ENCODE data around the gene RRAGC.
A peak's percentile ranks its signal among the peaks of the same experiment; 100 is the strongest.

The RRAGC gene

GRCh38 chr1:38859561-38860453, at the start of gene RRAGC:
Gene RRAGC (minus strand): TSS chr1:38859772. CDS start chr1:38859646, 126 bp downstream.
- DNase-seq, result peak; percentile 89 to 91

- DNase-seq, result no peak
Observed at GRCh38 chr1:38908821-38909220, 49.2 kb upstream of the RRAGC start.

GRCh38 chr1:38905985-38906384, 46.4 kb upstream of the RRAGC start:
- DNase-seq, result no peak

DNA sequence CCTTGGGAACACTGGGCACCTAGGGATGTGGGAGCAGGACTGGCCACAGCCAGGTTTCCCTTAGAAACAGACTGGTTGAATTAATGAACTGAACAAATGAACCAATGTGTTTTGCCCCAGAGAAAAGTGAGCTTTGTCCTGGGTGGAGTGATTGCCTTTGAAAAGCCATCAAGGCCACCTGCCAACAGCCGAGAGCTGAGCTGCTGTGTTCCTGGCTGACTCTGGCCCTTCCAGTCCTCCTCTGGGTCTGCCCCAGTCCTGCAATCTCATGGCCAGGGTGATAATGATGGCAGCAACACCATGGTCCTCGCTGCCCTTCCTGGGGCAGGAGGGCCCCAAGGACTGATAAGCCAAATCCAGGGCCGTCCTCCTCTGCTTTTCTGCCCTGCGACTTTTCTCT, 40.0 kb upstream of the RRAGC start:
- DNase-seq, result no peak

DNA sequence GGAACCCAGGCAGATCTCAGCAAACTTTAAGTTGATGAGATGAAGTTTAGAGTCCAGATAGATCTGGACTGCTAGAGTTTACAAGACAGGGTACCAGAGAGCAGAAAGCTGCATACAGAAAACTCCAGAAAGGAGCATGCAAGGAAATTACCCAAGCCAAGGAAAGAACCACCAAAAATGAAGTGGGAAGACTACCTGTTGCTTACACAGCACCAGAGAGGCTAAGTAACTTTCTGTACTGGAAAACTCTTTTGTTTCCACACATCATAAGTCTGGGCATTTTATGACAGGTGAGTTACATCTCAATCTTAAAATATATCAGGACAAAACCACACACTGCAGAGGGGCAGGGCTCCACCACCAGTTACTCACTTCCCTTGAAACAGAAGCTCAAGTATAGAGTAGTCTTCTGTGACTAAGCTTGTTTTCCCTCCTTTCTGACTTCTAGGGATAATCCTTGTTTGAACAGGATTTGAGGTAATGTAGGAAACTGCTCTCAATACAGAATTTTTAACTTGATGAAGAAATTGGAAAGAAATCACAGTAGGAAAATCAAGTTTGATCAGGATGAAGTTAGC, 39.2 kb upstream of the RRAGC start:
- DNase-seq, result no peak

GRCh38 chr1:38896169-38896568, 36.6 kb upstream of the RRAGC start:
- no peak for DNase-seq

DNA sequence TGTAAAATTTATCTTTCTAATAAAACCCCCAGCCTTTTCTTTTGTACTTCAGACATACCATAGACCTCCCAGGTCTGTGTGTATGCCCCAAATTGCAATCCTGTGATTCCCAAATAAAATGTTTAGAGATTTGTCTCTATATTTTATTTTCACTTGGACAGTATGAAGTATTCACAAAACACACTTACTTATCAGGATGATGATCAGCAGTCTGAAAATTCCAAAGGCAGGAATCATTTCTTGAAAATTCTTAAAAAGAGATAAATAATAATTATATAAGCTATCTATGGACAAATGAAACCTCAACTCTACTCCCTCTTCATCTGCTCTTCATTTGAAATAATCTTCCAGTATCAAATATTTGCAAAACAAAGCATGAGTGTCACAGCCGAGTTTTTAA, 33.4 kb upstream of the RRAGC start:
- DNase-seq, result no peak

- no peak for DNase-seq
Observed at GRCh38 chr1:38891753-38892152, 32.2 kb upstream of the RRAGC start.

DNA sequence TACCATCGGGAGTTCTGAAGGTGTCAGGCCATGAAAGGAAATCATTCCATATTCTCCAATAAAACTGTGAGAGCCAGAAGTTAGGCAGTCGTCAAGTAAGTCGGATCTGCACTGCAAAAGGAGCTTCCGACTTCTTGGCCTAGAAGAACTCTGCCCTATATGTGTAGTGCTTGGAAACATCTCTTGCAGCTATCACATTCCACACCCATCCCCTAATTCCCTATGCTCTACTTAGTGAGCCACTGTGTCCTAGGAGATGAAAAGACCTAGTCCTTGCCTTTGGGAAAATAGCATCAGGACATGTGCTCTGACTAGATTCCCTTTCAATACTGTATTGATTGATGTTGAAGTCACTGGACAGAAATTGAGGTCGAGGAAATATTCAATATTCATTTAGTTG, 30.0 kb upstream of the RRAGC start:
- no peak for DNase-seq

GRCh38 chr1:38888423-38889333, 29.1 kb upstream of the RRAGC start:
- no peak for DNase-seq

DNA sequence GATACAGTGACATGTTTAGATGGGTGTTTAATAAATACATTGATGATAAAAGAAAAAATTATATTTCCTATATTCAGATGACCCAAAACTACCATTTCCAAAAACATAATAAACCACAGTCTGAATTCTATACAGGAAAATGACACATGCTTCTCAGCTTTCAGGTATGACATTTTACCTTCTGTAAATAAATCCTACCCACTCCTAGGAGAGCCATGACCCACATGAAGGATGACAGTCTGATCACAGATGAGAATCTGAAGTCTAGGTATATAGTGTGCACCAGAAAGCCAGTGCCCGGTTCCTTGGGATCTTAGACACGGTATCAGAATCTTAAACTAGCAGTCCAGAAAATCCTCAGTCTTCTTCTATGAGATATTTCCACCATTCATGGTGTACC, 25.5 kb upstream of the RRAGC start:
- no peak for DNase-seq

DNA sequence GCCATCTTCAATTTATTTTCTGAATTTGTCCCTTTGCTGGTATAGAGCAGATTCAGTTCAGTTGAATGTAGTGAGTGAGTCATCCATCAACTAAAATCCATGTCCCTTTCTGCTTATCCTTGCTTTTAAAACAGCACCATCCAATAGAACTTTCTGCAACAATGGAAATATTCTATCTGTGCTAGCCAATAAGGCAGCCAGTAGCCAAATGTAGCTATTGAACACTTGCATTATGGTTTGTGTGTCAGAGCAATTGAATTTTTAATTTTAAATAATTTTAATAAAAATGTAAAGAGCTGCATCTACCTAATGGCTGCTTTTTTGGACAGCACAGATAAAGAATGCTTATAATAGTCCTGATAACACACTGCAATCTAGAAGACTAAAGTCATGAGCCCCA, 21.9 kb upstream of the RRAGC start, which contains the start of gene GJA9:
Gene GJA9 (minus strand): TSS at position 101 of the 400 bp plus-strand sequence. CDS start 5,489 bp downstream, outside the sequence.
- DNase-seq, result no peak

DNA sequence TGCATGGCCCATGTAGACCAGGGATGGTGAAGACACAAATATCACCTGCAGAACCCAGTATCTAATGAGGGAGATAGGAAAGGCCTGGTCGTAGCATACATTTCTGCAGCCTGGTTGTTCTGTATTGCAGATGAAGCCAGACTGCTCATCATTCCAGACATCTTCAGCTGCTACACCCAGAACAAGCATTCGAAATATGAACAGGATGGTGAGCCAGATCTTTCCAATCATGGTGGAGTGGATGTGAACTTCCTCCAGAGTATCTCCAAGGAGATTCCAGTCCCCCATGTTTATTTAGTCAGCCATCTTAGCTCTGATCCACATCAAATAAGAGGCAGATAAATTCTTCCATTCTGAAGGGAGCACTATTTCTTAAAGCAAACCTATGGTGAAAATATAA, 16.2 kb upstream of the RRAGC start:
- no peak for DNase-seq

DNA sequence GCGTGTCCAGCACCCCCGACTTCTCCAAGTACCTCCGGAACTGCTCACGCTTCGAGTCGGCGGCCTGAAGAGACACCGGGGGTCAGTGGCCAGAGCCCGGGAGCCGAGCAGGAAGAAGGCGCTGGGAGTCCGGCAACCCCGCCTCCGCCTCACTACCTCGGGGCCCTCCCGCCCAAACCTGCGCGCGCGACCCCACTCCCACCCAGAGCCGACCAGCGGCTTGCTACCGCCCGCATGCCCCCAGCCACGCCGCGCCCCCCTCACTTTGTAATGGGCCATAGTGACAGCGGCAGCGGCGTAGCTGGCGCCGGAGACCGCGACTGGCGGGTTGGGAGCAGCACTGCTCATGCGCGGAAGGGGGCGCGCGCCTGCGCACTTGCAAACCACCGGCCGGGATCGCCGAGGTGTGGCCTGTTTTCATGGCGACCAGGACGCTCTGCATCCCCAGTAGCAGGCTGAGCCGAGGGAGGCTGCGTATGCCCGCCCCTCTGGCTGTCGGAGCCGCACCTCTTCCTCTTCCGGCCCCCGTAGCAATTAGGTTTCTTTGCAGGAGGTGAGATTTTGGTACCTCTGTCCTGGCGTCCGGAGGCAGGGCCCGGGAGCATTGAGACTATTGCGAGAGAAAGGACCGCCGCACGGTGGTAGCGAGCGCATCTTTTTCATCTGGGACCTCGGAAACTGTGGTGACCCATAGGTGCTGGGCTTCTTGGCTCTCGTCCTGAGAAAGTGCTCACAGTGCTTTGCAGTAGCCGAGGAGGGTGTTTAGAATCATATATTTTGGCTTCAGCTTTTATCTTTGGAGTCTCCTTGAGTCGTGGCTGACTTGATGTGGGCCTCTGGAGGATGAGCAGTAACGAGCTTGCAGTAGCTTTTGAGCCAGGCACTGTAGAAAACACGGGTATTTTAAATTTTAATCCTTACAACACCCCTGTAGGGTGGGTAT, 13.7 kb upstream of the RRAGC start, which contains the start of gene MYCBP:
Gene MYCBP (minus strand): TSS at position 322 of the 943 bp plus-strand sequence. CDS start 43 bp downstream, at position 279.
- DNase-seq, result peak; percentile 92 to 94

DNA sequence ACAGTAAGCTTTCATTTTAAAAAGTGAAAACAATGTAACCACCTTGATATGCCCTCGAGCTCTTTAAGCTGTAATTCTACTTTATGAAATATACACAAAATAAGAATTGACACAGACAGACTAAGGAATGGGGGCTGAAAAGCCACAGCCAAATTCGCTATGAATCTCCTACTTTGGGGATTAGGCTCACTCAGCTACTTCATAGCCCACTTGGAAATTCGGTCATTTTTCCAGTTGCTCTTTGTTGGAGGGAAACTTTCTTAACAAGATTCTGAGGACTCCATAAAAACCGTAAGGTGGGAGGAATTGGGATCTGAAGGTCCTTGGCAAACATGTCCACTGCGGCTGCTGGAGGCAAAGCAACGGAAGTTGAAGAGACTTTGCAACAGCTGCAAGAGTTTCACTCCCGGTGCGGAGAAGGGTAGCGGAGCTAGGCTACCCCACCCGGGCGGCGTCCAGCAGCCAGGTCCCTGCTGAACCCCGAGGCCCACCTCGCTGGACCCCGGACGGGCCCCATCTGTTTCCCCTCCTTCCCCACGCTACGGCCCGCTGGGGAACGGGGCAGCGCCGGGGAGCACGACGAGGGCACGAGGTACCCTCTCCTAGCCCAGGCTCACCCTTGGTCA, 12.9 kb upstream of the RRAGC start:
- DNase-seq, result peak; percentile 9 to 25

- DNase-seq, result no peak
Observed at GRCh38 chr1:38870996-38871395, 11.4 kb upstream of the RRAGC start.

GRCh38 chr1:38867208-38867607, 7.6 kb upstream of the RRAGC start:
- DNase-seq, result no peak

GRCh38 chr1:38865112-38865715, 5.6 kb upstream of the RRAGC start:
- DNase-seq, result no peak

- no peak for DNase-seq
Observed at GRCh38 chr1:38860454-38860795, 853 bp upstream of the RRAGC start.

DNA sequence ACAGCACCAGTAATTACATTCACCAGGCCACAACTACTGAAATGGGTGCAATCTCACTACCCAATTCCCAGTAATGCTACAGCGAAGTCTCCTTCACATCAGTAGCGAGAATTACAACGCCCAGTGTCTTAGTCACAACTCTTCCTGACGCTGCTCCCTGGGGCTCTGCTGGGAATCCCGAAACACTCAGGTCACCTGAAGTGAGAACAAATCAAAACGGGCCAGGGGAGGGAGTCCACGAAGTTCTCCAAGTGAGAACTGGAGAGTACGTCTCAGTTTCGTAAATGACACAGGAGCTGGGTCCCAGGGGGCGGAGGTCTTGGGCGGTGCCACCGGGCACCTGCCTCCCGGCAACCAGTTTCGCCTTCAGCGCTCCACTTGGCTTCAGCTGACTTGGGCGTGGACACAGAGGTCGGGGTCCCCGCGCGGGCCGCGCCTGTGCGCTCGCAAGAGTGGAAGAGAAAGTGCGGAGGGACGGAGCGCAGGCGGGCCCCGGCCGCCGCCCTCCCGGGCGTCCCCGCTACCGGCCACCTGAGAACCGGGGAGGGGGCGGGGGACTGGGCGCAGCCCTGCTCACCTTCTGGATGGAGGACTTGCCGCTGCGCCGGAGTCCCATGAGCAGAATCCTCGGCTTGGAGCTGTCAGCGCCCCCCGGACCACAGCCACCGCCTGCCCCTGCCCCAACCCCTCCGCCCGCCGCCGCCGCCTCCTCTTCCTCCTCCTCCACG, 575 bp downstream of the RRAGC start:
- DNase-seq, result peak in 1 of 2 experiments; percentile 19

Measured in AML-193 (cell line).